GM18870 (cell line): ENCODE measurements around the gene MYO10.

Experiments used
- ATAC-seq: cut with Tn5 transposase; IDR thresholded peaks from one replicate; pipeline ENCODE4 v1.9.1; 2021; ENCODE audit warnings: moderate library complexity; ENCODE audit not compliant: unreplicated experiment

MYO10 gene

GRCh38 chr5:16644301-16644889 is 291.7 kb downstream of the MYO10 start:
- ATAC-seq: no peak

- ATAC-seq: no peak
Observed at GRCh38 chr5:16642867-16643266, 293.2 kb downstream of the MYO10 start.

- ATAC-seq: no peak
Observed at GRCh38 chr5:16639206-16639605, 296.9 kb downstream of the MYO10 start.

GRCh38 chr5:16628376-16628775 is 307.7 kb downstream of the MYO10 start:
- no peak for ATAC-seq

- no peak for ATAC-seq
Observed at GRCh38 chr5:16626696-16627264, 309.3 kb downstream of the MYO10 start.

GRCh38 chr5:16625096-16625495 is 311.0 kb downstream of the MYO10 start:
- no peak for ATAC-seq

GRCh38 chr5:16619136-16619535 is 317.0 kb downstream of the MYO10 start:
- ATAC-seq: peak; percentile 43

- no peak for ATAC-seq
Observed at GRCh38 chr5:16618138-16618897, 317.8 kb downstream of the MYO10 start.

GRCh38 chr5:16617274-16617968 is 318.7 kb downstream of the MYO10 start:
- ATAC-seq: no peak

GRCh38 chr5:16616536-16617273 is 319.4 kb downstream of the MYO10 start, which contains the start of gene RETREG1:
Gene RETREG1 (minus strand): TSS chr5:16616997. CDS start chr5:16616971, 26 bp downstream.
- ATAC-seq: no peak

- ATAC-seq: no peak
Observed at GRCh38 chr5:16615741-16616535, 320.1 kb downstream of the MYO10 start.

- ATAC-seq: no peak
Observed at GRCh38 chr5:16612007-16612406, 324.1 kb downstream of the MYO10 start.
